Measurements from ENCODE around the gene CCSAP. TPM values are rescaled to one million over a fixed set of nuclear protein-coding genes. Genes with fewer than 3 reads are reported as not detected.

The CCSAP gene
- total RNA-seq, 1 donor from 2014 or later = 8.0 TPM

GRCh38 chr1:229388897-229389580 is 46.2 kb upstream of the CCSAP start:
- H3K9ac ChIP-seq (ENCODE audit: low read length) = no peak overlapping the region
- DNase-seq (ENCODE audit: low read depth) (peak; percentile 41), FAIRE-seq (peak; percentile 50)
- H3K9me3 ChIP-seq (ENCODE audit: insufficient read depth, low read depth, low read length) = no peaks in the 10 kb centered on the region
- Mint-ChIP-seq H3K36me3 (ENCODE audit: low read depth, unreplicated experiment) (no peaks in the 10 kb centered on the region), H3K4me1 (ENCODE audit: low read depth, unreplicated experiment) (peaks cover 16% of the 10 kb centered on the region), H3K27me3 (ENCODE audit: low read depth, unreplicated experiment) (peaks cover 10% of the 10 kb centered on the region), H3K4me3 (ENCODE audit: unreplicated experiment) (no peak overlapping the region), H3K27ac (ENCODE audit: unreplicated experiment) (no peak overlapping the region), H3K9me3 (ENCODE audit: unreplicated experiment) (peaks cover 3% of the 10 kb centered on the region)
- no peak overlapping the region for H2AFZ ChIP-seq (ENCODE audit: low read depth, low read length)
- peak overlapping the region; percentile 15 for H3K4me3 ChIP-seq (ENCODE audit: insufficient read depth, low read depth, low read length)
- H3K27ac ChIP-seq (ENCODE audit: low read depth, low read length) = no peak overlapping the region
- TF ChIP-seq EZH2 (IDR thresholded peaks at IDR 0.05; ENCODE audit: insufficient read depth, low read length) (no peak), CTCF (IDR thresholded peaks at IDR 0.05; ENCODE audit: insufficient read depth, low read depth, low read length) (no peak)
- H3K36me3 ChIP-seq (ENCODE audit: insufficient read depth, low read length) = no peaks in the 10 kb centered on the region
- H3K4me1 ChIP-seq (ENCODE audit: insufficient read depth, low read length) = peaks cover 4% of the 10 kb centered on the region
- peak overlapping the region; percentile 45 for H3K4me2 ChIP-seq (ENCODE audit: low read length)
- H3K79me2 ChIP-seq (ENCODE audit: insufficient read depth, low read length) = no peaks in the 10 kb centered on the region
- H3K27me3 ChIP-seq (ENCODE audit: insufficient read depth, low read length) = no peaks in the 10 kb centered on the region
- no peaks in the 10 kb centered on the region for H4K20me1 ChIP-seq (ENCODE audit: insufficient read depth, low read length)

GRCh38 chr1:229385853-229386456 is 43.1 kb upstream of the CCSAP start:
- Histone ChIP-seq H3K4me3 (ENCODE audit: insufficient read depth, low read depth, low read length) (no peak overlapping the region), H4K20me1 (ENCODE audit: insufficient read depth, low read length) (no peaks in the 10 kb centered on the region), H3K9ac (ENCODE audit: low read length) (no peak overlapping the region), H3K4me2 (ENCODE audit: low read length) (no peak overlapping the region), H3K27me3 (ENCODE audit: insufficient read depth, low read length) (no peaks in the 10 kb centered on the region), H2AFZ (ENCODE audit: low read depth, low read length) (peak overlapping the region; percentile 26), H3K27ac (ENCODE audit: low read depth, low read length) (no peak overlapping the region), H3K4me1 (ENCODE audit: insufficient read depth, low read length) (peaks cover 4% of the 10 kb centered on the region), H3K9me3 (ENCODE audit: insufficient read depth, low read depth, low read length) (no peaks in the 10 kb centered on the region), H3K79me2 (ENCODE audit: insufficient read depth, low read length) (no peaks in the 10 kb centered on the region), H3K36me3 (ENCODE audit: insufficient read depth, low read length) (no peaks in the 10 kb centered on the region)
- DNase-seq (ENCODE audit: low read depth) (no peak), FAIRE-seq (no peak)
- peaks cover 8% of the 10 kb centered on the region for H3K27me3 Mint-ChIP-seq (ENCODE audit: low read depth, unreplicated experiment)
- H3K4me1 Mint-ChIP-seq (ENCODE audit: low read depth, unreplicated experiment) = peaks cover 13% of the 10 kb centered on the region
- no peaks in the 10 kb centered on the region for H3K36me3 Mint-ChIP-seq (ENCODE audit: low read depth, unreplicated experiment)
- H3K27ac Mint-ChIP-seq (ENCODE audit: unreplicated experiment) = no peak overlapping the region
- H3K4me3 Mint-ChIP-seq (ENCODE audit: unreplicated experiment) = no peak overlapping the region
- TF ChIP-seq EZH2 (IDR thresholded peaks at IDR 0.05; ENCODE audit: insufficient read depth, low read length) (no peak), CTCF (IDR thresholded peaks at IDR 0.05; ENCODE audit: insufficient read depth, low read depth, low read length) (no peak)
- H3K9me3 Mint-ChIP-seq (ENCODE audit: unreplicated experiment) = peaks cover 3% of the 10 kb centered on the region

GRCh38 chr1:229384822-229385221 is 42.0 kb upstream of the CCSAP start:
- Histone ChIP-seq H2AFZ (ENCODE audit: low read depth, low read length) (no peak overlapping the region), H3K27ac (ENCODE audit: low read depth, low read length) (no peak overlapping the region), H3K9ac (ENCODE audit: low read length) (no peak overlapping the region), H4K20me1 (ENCODE audit: insufficient read depth, low read length) (no peaks in the 10 kb centered on the region), H3K4me2 (ENCODE audit: low read length) (no peak overlapping the region), H3K27me3 (ENCODE audit: insufficient read depth, low read length) (no peaks in the 10 kb centered on the region), H3K4me1 (ENCODE audit: insufficient read depth, low read length) (peaks cover 4% of the 10 kb centered on the region), H3K9me3 (ENCODE audit: insufficient read depth, low read depth, low read length) (no peaks in the 10 kb centered on the region), H3K36me3 (ENCODE audit: insufficient read depth, low read length) (no peaks in the 10 kb centered on the region), H3K79me2 (ENCODE audit: insufficient read depth, low read length) (no peaks in the 10 kb centered on the region), H3K4me3 (ENCODE audit: insufficient read depth, low read depth, low read length) (no peak overlapping the region)
- Mint-ChIP-seq H3K36me3 (ENCODE audit: low read depth, unreplicated experiment) (no peaks in the 10 kb centered on the region), H3K4me1 (ENCODE audit: low read depth, unreplicated experiment) (peaks cover 13% of the 10 kb centered on the region), H3K27ac (ENCODE audit: unreplicated experiment) (no peak overlapping the region), H3K9me3 (ENCODE audit: unreplicated experiment) (peaks cover 3% of the 10 kb centered on the region), H3K27me3 (ENCODE audit: low read depth, unreplicated experiment) (peaks cover 14% of the 10 kb centered on the region), H3K4me3 (ENCODE audit: unreplicated experiment) (no peak overlapping the region)
- TF ChIP-seq CTCF (IDR thresholded peaks at IDR 0.05; ENCODE audit: insufficient read depth, low read depth, low read length) (no peak), EZH2 (IDR thresholded peaks at IDR 0.05; ENCODE audit: insufficient read depth, low read length) (no peak)
- no peak for FAIRE-seq
- no peak for DNase-seq (ENCODE audit: low read depth)

All from astrocyte (in vitro differentiated cells and primary cell).